Neuronal stem cell (in vitro differentiated cells): Measurements from ENCODE around the gene INTS14.

ENCODE experiments used
- DNase-seq: peaks from one replicate; pipeline ENCODE4 v3.0.0-alpha.2; 2013; ENCODE audit warnings: low spot score
- H2AFZ ChIP-seq: one replicate; pipeline ENCODE4 v1.6.1; 2013; ENCODE audit warnings: mild to moderate bottlenecking, low read length, inconsistent platforms
- H2AK5ac ChIP-seq: 2 replicates; pipeline ENCODE4 v1.6.1; 2013; ENCODE audit warnings: low read depth, mild to moderate bottlenecking, inconsistent platforms, low read length, moderate library complexity, mixed read lengths
- H2BK120ac ChIP-seq: 2 replicates; pipeline ENCODE4 v1.6.1; 2013; ENCODE audit warnings: low read depth, mild to moderate bottlenecking, inconsistent platforms, low read length, moderate library complexity, mixed read lengths
- H2BK12ac ChIP-seq: one replicate; pipeline ENCODE4 v1.6.1; 2013; ENCODE audit warnings: low read length, inconsistent platforms
- H2BK15ac ChIP-seq: 2 replicates; pipeline ENCODE4 v1.6.1; 2013; ENCODE audit warnings: mild to moderate bottlenecking, low read length, inconsistent platforms, mixed read lengths
- H2BK5ac ChIP-seq: one replicate; pipeline ENCODE4 v1.6.1; 2013; ENCODE audit warnings: inconsistent platforms, mild to moderate bottlenecking, low read length, moderate library complexity
- H3K14ac ChIP-seq: one replicate; pipeline ENCODE4 v1.6.1; 2013; ENCODE audit warnings: low read length, inconsistent platforms
- H3K18ac ChIP-seq: 2 replicates; pipeline ENCODE4 v1.6.1; 2013; ENCODE audit warnings: low read length, inconsistent platforms
- H3K23ac ChIP-seq: 2 replicates; pipeline ENCODE4 v1.6.1; 2013; ENCODE audit warnings: low read depth, mild to moderate bottlenecking, mixed read lengths, low read length, inconsistent platforms; ENCODE audit not compliant: poor library complexity
- H3K27ac ChIP-seq: replicated peaks from 3 replicates; pipeline ENCODE4 v1.5.1; 2013; ENCODE audit warnings: low read length, inconsistent platforms
- H3K27me3 ChIP-seq, 3 experiments: 2 replicates each; pipeline ENCODE4 v1.6.1; 2013; ENCODE audit warnings: low read length in 3 of 3, mild to moderate bottlenecking in 2 of 3, inconsistent platforms in 1 of 3, low read depth in 1 of 3, mixed read lengths in 1 of 3, moderate library complexity in 1 of 3; ENCODE audit not compliant: control insufficient read depth in 3 of 3, insufficient read depth in 3 of 3
- H3K36me3 ChIP-seq, 2 donors: replicated peaks in 1 of 2; 2 replicates each; pipeline ENCODE4 v1.6.1; 2013; ENCODE audit warnings: low read length in 2 of 2; ENCODE audit not compliant: control insufficient read depth in 2 of 2, insufficient read depth in 2 of 2
- H3K4ac ChIP-seq: 2 replicates; pipeline ENCODE4 v1.6.1; 2013; ENCODE audit warnings: inconsistent platforms, mild to moderate bottlenecking, low read length, moderate library complexity
- H3K4me1 ChIP-seq, 2 donors: 1 replicate in 1 of 2; 2 replicates in 1 of 2; pipeline ENCODE4 v1.6.1; 2013; ENCODE audit warnings: low read length in 2 of 2, low read depth in 1 of 2; ENCODE audit not compliant: control insufficient read depth in 2 of 2, insufficient read depth in 1 of 2
- H3K4me2 ChIP-seq: one replicate; pipeline ENCODE4 v1.6.1; 2013; ENCODE audit warnings: mild to moderate bottlenecking, low read length, inconsistent platforms; ENCODE audit not compliant: insufficient read depth, poor library complexity, severe bottlenecking
- H3K4me3 ChIP-seq, 2 donors: 2 replicates each; pipeline ENCODE4 v1.5.1; 2013; ENCODE audit warnings: low read length in 2 of 2, mild to moderate bottlenecking in 2 of 2, inconsistent platforms in 1 of 2, moderate library complexity in 1 of 2
- H3K79me1 ChIP-seq: one replicate; pipeline ENCODE4 v1.6.1; 2013; ENCODE audit warnings: low read depth, mild to moderate bottlenecking, inconsistent platforms, low read length, moderate library complexity
- H3K9ac ChIP-seq: one replicate; pipeline ENCODE4 v1.6.1; 2013; ENCODE audit warnings: mild to moderate bottlenecking, low read depth, low read length, inconsistent platforms; ENCODE audit not compliant: poor library complexity
- H3K9me3 ChIP-seq, 2 donors: replicated peaks in 1 of 2; 2 replicates each; pipeline versions ENCODE3 to v1.6.1; 2013; ENCODE audit warnings: low read length in 2 of 2, mild to moderate bottlenecking in 2 of 2, inconsistent platforms in 1 of 2, low read depth in 1 of 2, mixed read lengths in 1 of 2, moderate library complexity in 1 of 2; ENCODE audit not compliant: control insufficient read depth in 2 of 2, insufficient read depth in 1 of 2
- H4K8ac ChIP-seq: one replicate; pipeline ENCODE4 v1.6.1; 2013; ENCODE audit warnings: low read depth, mild to moderate bottlenecking, inconsistent platforms, low read length, moderate library complexity
- H4K91ac ChIP-seq: one replicate; pipeline ENCODE4 v1.6.1; 2013; ENCODE audit warnings: low read length, low read depth, mild to moderate bottlenecking, inconsistent platforms; ENCODE audit not compliant: poor library complexity
- WGBS, 2 donors: extraction: QIAGEN DNeasy Blood & Tissue Kit; methylation state at CpG; one replicate each; pipeline ENCODE4 v1.1.7; 2013; ENCODE audit warnings: missing lambda C conversion rate in 2 of 2, mixed read lengths in 1 of 2; ENCODE audit not compliant: insufficient read length in 2 of 2, insufficient replicate concordance in 1 of 2; ENCODE audit errors: extremely low coverage in 2 of 2; 5-methylcytosine and 5-hydroxymethylcytosine counted together

The INTS14 gene

DNA sequence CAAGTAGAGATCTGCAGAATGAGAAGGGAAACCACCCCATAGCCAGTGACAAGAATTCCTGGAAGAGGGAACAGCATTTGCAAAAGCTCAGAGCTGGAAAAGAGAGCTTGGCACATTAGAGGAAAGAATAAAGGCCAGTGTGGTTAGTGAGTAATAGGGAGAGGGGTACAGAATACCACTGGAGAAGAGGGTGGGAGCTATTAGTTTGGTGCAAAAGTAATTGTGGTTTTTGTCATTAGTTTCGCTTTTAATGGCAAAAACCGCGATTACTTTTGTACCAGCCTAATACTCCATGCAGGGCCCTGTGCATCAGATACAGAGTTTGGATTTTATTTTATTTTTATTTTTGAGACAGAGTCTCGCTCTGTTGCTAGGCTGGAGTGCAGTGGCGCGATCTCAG is 20.6 kb upstream of the INTS14 start:
- Histone ChIP-seq H2AFZ (no peak overlapping the region), H4K91ac (no peak overlapping the region), H2BK120ac (no peak overlapping the region), H3K27me3 (no peaks in the 10 kb centered on the region), H3K4me3 (no peak overlapping the region), H3K9me3 (no peaks in the 10 kb centered on the region), H3K4ac (no peak overlapping the region), H3K4me2 (no peak overlapping the region), H3K36me3 (no peaks in the 10 kb centered on the region), H2BK5ac (no peak overlapping the region), H3K79me1 (no peaks in the 10 kb centered on the region), H3K18ac (no peak overlapping the region), H3K4me1 (peaks cover 0 to 1% of the 10 kb centered on the region in 2 donors), H2AK5ac (no peak overlapping the region), H3K27ac (no peak overlapping the region), H3K9ac (no peak overlapping the region), H2BK15ac (no peak overlapping the region), H3K23ac (no peak overlapping the region), H4K8ac (no peak overlapping the region), H3K14ac (no peak overlapping the region), H2BK12ac (no peak overlapping the region)
- no peak for DNase-seq
- no CpG with 5 or more reads among the region's 6 CpGs for WGBS, 2 donors

DNA sequence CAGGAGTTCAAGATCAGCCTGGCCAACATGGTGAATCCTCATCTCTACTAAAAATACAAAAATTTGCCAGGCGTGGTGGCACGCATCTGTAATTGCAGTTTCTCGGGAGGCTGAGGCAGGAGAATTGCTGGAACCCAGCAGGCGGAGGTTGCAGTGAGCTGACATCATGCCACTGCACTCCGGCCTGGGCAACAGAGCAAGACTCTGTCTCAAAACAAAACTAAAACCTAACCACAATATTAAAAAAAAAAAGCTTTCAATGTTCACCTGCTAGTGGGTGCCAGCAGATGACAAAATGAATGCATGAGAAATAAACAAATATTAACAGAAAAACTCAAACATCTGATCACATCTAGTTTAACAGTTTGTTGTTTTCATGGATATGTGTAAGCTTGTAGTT is 19.8 kb upstream of the INTS14 start:
- Histone ChIP-seq H4K8ac (no peak overlapping the region), H3K4me1 (peaks cover 0 to 1% of the 10 kb centered on the region in 2 donors), H3K9me3 (no peaks in the 10 kb centered on the region), H2BK15ac (no peak overlapping the region), H4K91ac (no peak overlapping the region), H3K4me2 (no peak overlapping the region), H3K4me3 (no peak overlapping the region), H3K36me3 (peaks cover 0 to 2% of the 10 kb centered on the region in 2 donors), H3K4ac (no peak overlapping the region), H2AFZ (no peak overlapping the region), H2AK5ac (no peak overlapping the region), H3K9ac (no peak overlapping the region), H3K18ac (no peak overlapping the region), H3K14ac (no peak overlapping the region), H3K27me3 (no peaks in the 10 kb centered on the region), H3K27ac (no peak overlapping the region), H2BK12ac (no peak overlapping the region), H3K23ac (no peak overlapping the region), H2BK120ac (no peak overlapping the region), H2BK5ac (no peak overlapping the region), H3K79me1 (no peaks in the 10 kb centered on the region)
- no CpG with 5 or more reads among the region's 5 CpGs for WGBS, 2 donors
- no peak for DNase-seq

DNA sequence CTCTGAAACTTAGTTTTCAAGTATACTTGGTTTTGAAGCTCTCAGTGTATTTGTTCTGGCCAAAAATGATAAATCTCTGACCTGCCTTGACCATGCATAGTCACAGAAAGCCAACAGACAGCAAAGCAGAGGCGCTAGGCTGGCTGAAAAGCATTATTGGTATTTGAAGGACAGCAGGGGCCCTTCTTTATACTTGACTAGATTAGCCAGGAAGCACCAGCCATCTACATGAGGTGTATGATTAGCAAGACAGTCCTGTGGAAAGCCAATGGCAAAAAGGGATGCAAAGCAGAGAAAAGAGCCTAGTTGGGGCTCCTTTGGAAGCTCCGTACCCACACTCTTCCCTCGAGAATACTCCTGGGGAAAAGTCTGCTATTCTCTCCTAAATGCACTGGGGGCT is 18.6 kb upstream of the INTS14 start:
- Histone ChIP-seq H2BK12ac (no peak overlapping the region), H2BK5ac (no peak overlapping the region), H2BK120ac (no peak overlapping the region), H3K36me3 (peaks cover 0 to 15% of the 10 kb centered on the region in 2 donors), H2BK15ac (no peak overlapping the region), H3K27me3 (no peaks in the 10 kb centered on the region), H3K4ac (no peak overlapping the region), H3K27ac (no peak overlapping the region), H3K18ac (no peak overlapping the region), H3K23ac (no peak overlapping the region), H3K9me3 (no peaks in the 10 kb centered on the region), H3K9ac (no peak overlapping the region), H3K4me3 (no peak overlapping the region), H4K91ac (no peak overlapping the region), H3K14ac (no peak overlapping the region), H3K4me2 (no peak overlapping the region), H4K8ac (no peak overlapping the region), H3K4me1 (peaks cover 0 to 1% of the 10 kb centered on the region in 2 donors), H2AK5ac (no peak overlapping the region), H3K79me1 (no peaks in the 10 kb centered on the region), H2AFZ (no peak overlapping the region)
- no CpG with 5 or more reads among the region's 3 CpGs for WGBS, 2 donors
- DNase-seq: no peak

DNA sequence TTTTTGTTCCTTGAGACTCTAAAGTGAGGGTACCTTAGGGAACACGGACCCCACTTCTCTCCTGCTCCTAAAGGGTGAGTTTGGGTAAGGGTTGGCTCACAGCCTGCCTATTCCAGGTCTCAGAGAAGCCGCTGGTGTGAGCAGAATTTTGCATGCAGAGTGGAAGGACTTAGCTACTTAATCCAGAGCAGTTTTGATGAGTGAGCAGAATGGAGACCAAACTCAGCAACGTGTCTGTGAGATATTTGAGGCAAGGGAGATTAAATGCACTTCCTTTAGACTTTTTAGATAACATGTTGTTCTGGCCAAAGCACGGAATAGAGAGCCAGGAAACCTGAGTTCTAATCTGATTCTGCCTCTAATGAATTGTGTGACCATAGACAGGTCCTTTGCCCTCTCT is 15.9 kb upstream of the INTS14 start:
- no peak overlapping the region for H3K23ac ChIP-seq
- peaks cover 0 to 18% of the 10 kb centered on the region in 2 donors for H3K36me3 ChIP-seq
- no peak overlapping the region for H2BK15ac ChIP-seq
- H3K9me3 ChIP-seq: no peaks in the 10 kb centered on the region
- H2AFZ ChIP-seq: no peak overlapping the region
- H2BK5ac ChIP-seq: no peak overlapping the region
- H2BK12ac ChIP-seq: no peak overlapping the region
- DNase-seq: no peak
- H3K4me2 ChIP-seq: no peak overlapping the region
- H3K4me1 ChIP-seq: no peaks in the 10 kb centered on the region
- H4K91ac ChIP-seq: no peak overlapping the region
- H3K27me3 ChIP-seq: no peaks in the 10 kb centered on the region
- H3K14ac ChIP-seq: no peak overlapping the region
- H3K4ac ChIP-seq: no peak overlapping the region
- H2AK5ac ChIP-seq: no peak overlapping the region
- no peak overlapping the region for H4K8ac ChIP-seq
- H3K79me1 ChIP-seq: no peaks in the 10 kb centered on the region
- no CpG with 5 or more reads among the region's 4 CpGs for WGBS, 2 donors
- no peak overlapping the region for H3K4me3 ChIP-seq
- H3K27ac ChIP-seq: no peak overlapping the region
- no peak overlapping the region for H2BK120ac ChIP-seq
- H3K18ac ChIP-seq: no peak overlapping the region
- H3K9ac ChIP-seq: no peak overlapping the region
